ENCODE measurements around the gene KAZALD1.

Gene KAZALD1

GRCh38 chr10:101095550-101096213, 33.9 kb downstream of the KAZALD1 start:
- DNase-seq (ENCODE audit: low spot score): peak; percentile 86

GRCh38 chr10:101096378-101096777, 34.6 kb downstream of the KAZALD1 start:
- no peak for DNase-seq (ENCODE audit: low spot score)

- no peak for DNase-seq (ENCODE audit: low spot score)
Measured at GRCh38 chr10:101097881-101098280, 36.1 kb downstream of the KAZALD1 start.

- no peak for DNase-seq (ENCODE audit: low spot score)
Measured at GRCh38 chr10:101099901-101100300, 38.1 kb downstream of the KAZALD1 start.

GRCh38 chr10:101101372-101101881, 39.6 kb downstream of the KAZALD1 start:
- no peak for DNase-seq (ENCODE audit: low spot score)

GRCh38 chr10:101103430-101103829, 41.6 kb downstream of the KAZALD1 start:
- DNase-seq (ENCODE audit: low spot score): no peak

GRCh38 chr10:101106351-101106750, 44.6 kb downstream of the KAZALD1 start:
- no peak for DNase-seq (ENCODE audit: low spot score)

GRCh38 chr10:101107771-101108170, 46.0 kb downstream of the KAZALD1 start:
- no peak for DNase-seq (ENCODE audit: low spot score)

GRCh38 chr10:101110856-101111523, 49.2 kb downstream of the KAZALD1 start:
- DNase-seq (ENCODE audit: low spot score): no peak

- no peak for DNase-seq (ENCODE audit: low spot score)
Measured at GRCh38 chr10:101111547-101111946, 49.8 kb downstream of the KAZALD1 start.

GRCh38 chr10:101112799-101113594, 51.2 kb downstream of the KAZALD1 start:
- DNase-seq (ENCODE audit: low spot score): no peak

GRCh38 chr10:101113890-101114403, 52.2 kb downstream of the KAZALD1 start:
- DNase-seq (ENCODE audit: low spot score): no peak

GRCh38 chr10:101114646-101115045, 52.9 kb downstream of the KAZALD1 start:
- no peak for DNase-seq (ENCODE audit: low spot score)
